HepG2 (cell line): Measurements from ENCODE around the gene BCDIN3D. TPM values are rescaled to one million over a fixed set of nuclear protein-coding genes. Genes with fewer than 3 reads are reported as not detected.
"Not testable (repeated sequence)": the region's sequence is repeated elsewhere in the genome, so short reads cannot be mapped to it uniquely, and the experiment has no call there.

Experiments used
- ATAC-seq: fragments of 200-7000 bp; cut with Tn5 transposase; 3 replicates; pipeline ENCODE4 v1.9.1; 2020; ENCODE audit warnings: mild to moderate bottlenecking, moderate library complexity
- BruUV-seq: library from RNA; stranded (reverse); fragments of 400-500 nt; replicated peaks from 2 replicates; lab custom pipeline; 2021; lab: Mats Ljungman, UMichigan
- CTCF ChIA-PET: fragments of 300-600 bp; formaldehyde crosslinking; extraction: SDS; loops from one replicate; lab custom pipeline; 2021; ENCODE audit warnings: low total read pairs, inconsistent platforms, low intra/inter-chr PET ratio; lab: Yijun Ruan, JAX
- POLR2A ChIA-PET: fragments of 350-600 bp; sonication (Branson Sonifier 250); formaldehyde crosslinking; loops from one replicate; lab custom pipeline; 2020; ENCODE audit warnings: antibody characterized with exemption, inconsistent platforms; lab: Yijun Ruan, JAX
- DNase-seq: peaks from one replicate; pipeline ENCODE4 v3.0.0-alpha.2; 2015; ENCODE audit warnings: low spot score
- FAIRE-seq: peaks from 3 replicates; lab custom pipeline; 2011; peaks lifted over from hg19 to GRCh38; lab: Jason Lieb, UNC
- H2AFZ ChIP-seq: one replicate; pipeline ENCODE4 v1.6.1; 2011; ENCODE audit warnings: low read length, inconsistent platforms
- H3K27ac ChIP-seq: fragments of 300-600 bp; 3 replicates; pipeline ENCODE4 v1.8.0; 2011; ENCODE audit warnings: mixed run types, mild to moderate bottlenecking, mixed read lengths, low read length, inconsistent platforms; ENCODE audit not compliant: insufficient read depth; ENCODE audit errors: extremely low read length
- H3K27me3 ChIP-seq, 2 experiments: fragments of 200-600 bp in 1 of 2; 2 replicates in 1 of 2; 3 replicates in 1 of 2; pipeline versions ENCODE4 v1.6.0 to v1.8.0; 2011; ENCODE audit warnings: low read length in 2 of 2, mild to moderate bottlenecking in 2 of 2, moderate library complexity in 2 of 2, inconsistent platforms in 1 of 2; ENCODE audit not compliant: insufficient read depth in 2 of 2, control insufficient read depth in 1 of 2
- H3K36me3 ChIP-seq, 2 experiments: fragments of 200-600 bp in 1 of 2; replicated peaks in 1 of 2; 2 replicates in 1 of 2; 3 replicates in 1 of 2; pipeline versions ENCODE4 v1.5.1 to v1.8.0; 2011; ENCODE audit warnings: low read length in 2 of 2, inconsistent platforms in 1 of 2; ENCODE audit not compliant: insufficient read depth in 2 of 2, control insufficient read depth in 1 of 2
- H3K4me1 ChIP-seq: 2 replicates; pipeline ENCODE4 v1.5.1; 2012; ENCODE audit warnings: low read length, inconsistent platforms; ENCODE audit not compliant: insufficient read depth
- H3K4me2 ChIP-seq: 2 replicates; pipeline ENCODE4 v1.6.0; 2011; ENCODE audit warnings: low read depth, low read length, inconsistent platforms
- H3K4me3 ChIP-seq, 3 experiments: fragments of 200-600 bp in 1 of 3; sonication (generic), shearing (Covaris generic) in 1 of 3; replicated peaks in 1 of 3; 2 replicates each; pipeline ENCODE4 v1.5.1; 2011 to 2016; ENCODE audit warnings: low read length in 3 of 3, inconsistent platforms in 2 of 3, low read depth in 2 of 3, mild to moderate bottlenecking in 2 of 3, control low read depth in 1 of 3, mixed read lengths in 1 of 3; ENCODE audit not compliant: insufficient read depth in 1 of 3
- H3K79me2 ChIP-seq: one replicate; pipeline ENCODE4 v1.6.1; 2011; ENCODE audit warnings: low read length, inconsistent platforms; ENCODE audit not compliant: insufficient read depth
- H3K9ac ChIP-seq: 2 replicates; pipeline ENCODE4 v1.6.0; 2011; ENCODE audit warnings: mild to moderate bottlenecking, low read depth, low read length, inconsistent platforms; ENCODE audit not compliant: insufficient read depth
- H3K9me3 ChIP-seq: 2 replicates; pipeline ENCODE4 v1.5.1; 2012; ENCODE audit warnings: mild to moderate bottlenecking, low read length
- H4K20me1 ChIP-seq: 2 replicates; pipeline ENCODE4 v1.6.0; 2011; ENCODE audit warnings: inconsistent platforms, mild to moderate bottlenecking, low read length, moderate library complexity; ENCODE audit not compliant: insufficient read depth
- FOXK1 ChIP-seq: sonication (generic); formaldehyde crosslinking; IDR thresholded peaks from 2 replicates; pipeline ENCODE4 v1.4.0; 2020; ENCODE audit warnings: low read depth, missing genetic modification reagents, borderline replicate concordance
- SMARCE1 ChIP-seq: fragments of 450-650 bp; IDR thresholded peaks from 2 replicates; pipeline ENCODE4 v1.6.1; 2017; ENCODE audit warnings: borderline replicate concordance
- TBL1XR1 ChIP-seq: fragments of 150-350 bp; IDR thresholded peaks from 2 replicates; pipeline ENCODE4 v1.6.1; 2014; ENCODE audit warnings: borderline replicate concordance, low read length; ENCODE audit not compliant: partially characterized antibody
- ZEB1 ChIP-seq: IDR thresholded peaks from 2 replicates; pipeline ENCODE4 v1.6.1; 2012; ENCODE audit warnings: mild to moderate bottlenecking, low read depth, inconsistent platforms; ENCODE audit not compliant: insufficient replicate concordance
- ZNF441 ChIP-seq: sonication (generic); formaldehyde crosslinking; IDR thresholded peaks from 2 replicates; pipeline ENCODE4 v1.7.0; 2021; ENCODE audit warnings: missing genetic modification reagents, borderline replicate concordance
- ZSCAN31 ChIP-seq: sonication (generic); formaldehyde crosslinking; IDR thresholded peaks from 2 replicates; pipeline ENCODE4 v1.5.0; 2020; ENCODE audit warnings: low read depth, mild to moderate bottlenecking, missing genetic modification reagents
- WGBS: methylation state at CpG from one replicate; pipeline ENCODE4 v1.1.6; 2017; ENCODE audit warnings: low lambda C conversion rate; 5-methylcytosine and 5-hydroxymethylcytosine counted together
- in situ Hi-C: cut with HindIII; loops from 2 replicates; pipeline ENCODE4 v1.10.0; 2017; ENCODE audit warnings: low pct_unique_long_range_greater_than_20kb; ENCODE audit not compliant: extremely low pct_ligation_motif_present
- intact Hi-C: fragments of 100-400 bp; cut with micrococcal nuclease; formaldehyde crosslinking; loops from one replicate; pipeline ENCODE4 v1.10.0; 2022; ENCODE audit not compliant: unreplicated experiment
- polyA plus RNA-seq, 8 experiments: library from polyadenylated mRNA; depleted of rRNA in 3 of 8; stranded (reverse) in 7 of 8; unstranded in 1 of 8; fragments of >200 nt; fragmentation: Illumina TruSeq in 4 of 8; extraction: Trizol in 4 of 8; gene quantifications; 2 replicates each; pipeline versions ENCODE4 v1.2.1 to v1.2.3, GENCODE V29; 2011 to 2016; ENCODE audit warnings: low read depth in 4 of 8, missing spikeins in 1 of 8, mixed read lengths in 1 of 8; ENCODE audit not compliant: insufficient read depth in 1 of 8
- total RNA-seq, 5 experiments: library from RNA; depleted of rRNA; stranded (reverse); fragments of >200 nt; fragmentation: Illumina TruSeq; extraction: Trizol; gene quantifications; 2 replicates each; pipeline ENCODE4 v1.2.3, GENCODE V29; 2016; ENCODE audit warnings: low read depth in 1 of 5
- TF ChIP-seq, protein P1 (sequence below): sonication (generic); formaldehyde crosslinking; IDR thresholded peaks from 2 replicates; pipeline ENCODE4 v1.4.0; 2020; ENCODE audit warnings: missing genetic modification reagents, borderline replicate concordance

BCDIN3D gene
- total and polyA plus RNA-seq, 2 of the 13 experiments (the other 11 are each of a cell fraction or from before 2014, with no cell fraction given): 2.2 to 2.5 TPM

DNA sequence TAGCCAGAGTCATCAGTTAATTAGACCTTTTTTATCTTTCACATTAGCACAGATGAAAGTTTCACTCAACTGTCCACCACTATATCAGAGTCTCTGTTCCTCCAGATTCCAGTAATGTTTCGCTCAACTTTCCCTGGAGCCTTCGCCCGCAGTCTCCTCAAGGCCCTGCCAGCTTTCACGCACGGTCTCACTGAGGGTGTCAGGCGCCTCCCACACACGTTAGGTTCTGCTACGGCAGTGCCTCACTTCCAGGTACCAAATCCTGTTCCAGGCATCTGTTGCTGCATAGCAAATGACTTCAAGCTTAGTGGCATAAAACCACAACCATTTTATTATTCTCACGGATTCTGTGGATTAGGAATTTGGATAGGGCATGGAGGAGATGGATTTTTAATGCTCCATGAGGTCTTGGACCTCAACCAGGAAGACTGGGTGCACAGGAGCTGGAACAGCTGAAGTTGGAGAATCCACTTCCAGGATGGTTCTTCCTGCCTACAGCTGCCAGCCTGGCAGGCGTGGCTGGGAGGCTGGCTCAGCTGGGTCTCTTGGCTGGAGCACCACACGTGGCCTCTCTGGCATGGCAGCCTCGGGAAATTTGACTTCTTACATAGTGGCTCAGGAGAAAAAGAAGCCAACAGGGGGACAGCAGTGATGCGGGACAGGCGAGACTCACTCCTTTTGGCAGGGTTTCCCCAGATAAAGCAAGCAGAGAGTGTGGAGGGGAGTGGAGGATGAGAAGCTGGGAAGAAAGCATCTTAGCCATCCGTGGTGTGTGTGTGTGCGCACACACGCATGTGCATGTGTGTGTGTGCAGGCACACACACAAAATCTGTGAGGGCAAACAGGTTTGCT, 21.3 kb upstream of the BCDIN3D start:
- Histone ChIP-seq H3K79me2 (no peaks in the 10 kb centered on the region), H3K9me3 (no peaks in the 10 kb centered on the region), H3K4me1 (peaks cover 34% of the 10 kb centered on the region), H2AFZ (no peak overlapping the region), H4K20me1 (no peaks in the 10 kb centered on the region), H3K4me3 (no peak overlapping the region), H3K27me3 (peaks cover 2 to 22% of the 10 kb centered on the region in 2 experiments; a peak in 3 of 5 replicates), H3K4me2 (no peak overlapping the region), H3K27ac (no peak overlapping the region), H3K36me3 (no peaks in the 10 kb centered on the region)
- 63% methylated on average over 14 of the region's 17 CpGs for WGBS
- no peak for FAIRE-seq
- POLR2A ChIA-PET: no interaction called here
- BruUV-seq: no TSS peak
- no peak for DNase-seq
- no peak for ATAC-seq
- TF ChIP-seq ZNF441 (no peak), TBL1XR1 (no peak), ZSCAN31 (CRISPR knock-in tag) (no peak), FOXK1 (no peak), SMARCE1 (no peak), ZEB1 (no peak)
- TF ChIP-seq, protein P1, sequence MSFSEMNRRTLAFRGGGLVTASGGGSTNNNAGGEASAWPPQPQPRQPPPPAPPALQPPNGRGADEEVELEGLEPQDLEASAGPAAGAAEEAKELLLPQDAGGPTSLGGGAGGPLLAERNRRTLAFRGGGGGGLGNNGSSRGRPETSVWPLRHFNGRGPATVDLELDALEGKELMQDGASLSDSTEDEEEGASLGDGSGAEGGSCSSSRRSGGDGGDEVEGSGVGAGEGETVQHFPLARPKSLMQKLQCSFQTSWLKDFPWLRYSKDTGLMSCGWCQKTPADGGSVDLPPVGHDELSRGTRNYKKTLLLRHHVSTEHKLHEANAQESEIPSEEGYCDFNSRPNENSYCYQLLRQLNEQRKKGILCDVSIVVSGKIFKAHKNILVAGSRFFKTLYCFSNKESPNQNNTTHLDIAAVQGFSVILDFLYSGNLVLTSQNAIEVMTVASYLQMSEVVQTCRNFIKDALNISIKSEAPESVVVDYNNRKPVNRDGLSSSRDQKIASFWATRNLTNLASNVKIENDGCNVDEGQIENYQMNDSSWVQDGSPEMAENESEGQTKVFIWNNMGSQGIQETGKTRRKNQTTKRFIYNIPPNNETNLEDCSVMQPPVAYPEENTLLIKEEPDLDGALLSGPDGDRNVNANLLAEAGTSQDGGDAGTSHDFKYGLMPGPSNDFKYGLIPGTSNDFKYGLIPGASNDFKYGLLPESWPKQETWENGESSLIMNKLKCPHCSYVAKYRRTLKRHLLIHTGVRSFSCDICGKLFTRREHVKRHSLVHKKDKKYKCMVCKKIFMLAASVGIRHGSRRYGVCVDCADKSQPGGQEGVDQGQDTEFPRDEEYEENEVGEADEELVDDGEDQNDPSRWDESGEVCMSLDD (CRISPR knock-in tag): no peak
- TF ChIP-seq, all 625 proteins: peak for 0
- no peak overlapping the region for H3K9ac ChIP-seq
- CTCF ChIA-PET: no interaction called here
- in situ Hi-C loops: loop anchor here (10.0 kb wide), 1 partner anchor 191 kb away; the partner anchor contains the start of gene ASIC1
- intact Hi-C loops: loop anchor here (10.0 kb wide), 1 partner anchor 81 kb away; no protein-coding TSS in a partner anchor

DNA sequence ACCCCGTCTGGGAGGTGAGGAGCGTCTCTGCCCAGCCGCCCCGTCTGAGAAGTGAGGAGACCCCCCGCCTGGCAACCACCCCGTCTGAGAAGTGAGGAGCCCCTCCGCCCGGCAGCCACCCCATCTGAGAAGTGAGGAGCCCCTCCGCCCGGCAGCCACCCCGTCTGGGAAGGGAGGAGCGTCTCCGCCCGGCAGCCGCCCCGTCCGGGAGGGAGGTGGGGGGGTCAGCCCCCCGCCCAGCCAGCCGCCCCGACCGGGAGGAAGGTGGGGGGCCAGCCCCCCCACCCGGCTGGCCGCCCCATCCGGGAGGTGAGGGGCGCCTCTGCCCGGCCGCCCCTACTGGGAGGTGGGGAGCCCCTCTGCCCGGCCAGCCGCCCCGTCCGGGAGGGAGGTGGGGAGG, 18.0 kb upstream of the BCDIN3D start:
- ATAC-seq, H3K27ac ChIP-seq, H3K9ac ChIP-seq, H3K9me3 ChIP-seq, H3K4me3 ChIP-seq, H3K36me3 ChIP-seq, H2AFZ ChIP-seq, DNase-seq, CTCF ChIA-PET, H3K27me3 ChIP-seq, H3K79me2 ChIP-seq, FAIRE-seq, POLR2A ChIA-PET, BruUV-seq, H4K20me1 ChIP-seq, H3K4me2 ChIP-seq: not testable (repeated sequence)
- 80% methylated on average over 4 of the region's 31 CpGs for WGBS
- H3K4me1 ChIP-seq: peaks cover 11% of the 10 kb centered on the region
- intact Hi-C loops (loop anchor here (10.0 kb wide), 1 partner anchor 84 kb away; no protein-coding TSS in a partner anchor), in situ Hi-C loops (loop anchor here (10.0 kb wide), 1 partner anchor 194 kb away; the partner anchor contains the start of gene ASIC1)

DNA sequence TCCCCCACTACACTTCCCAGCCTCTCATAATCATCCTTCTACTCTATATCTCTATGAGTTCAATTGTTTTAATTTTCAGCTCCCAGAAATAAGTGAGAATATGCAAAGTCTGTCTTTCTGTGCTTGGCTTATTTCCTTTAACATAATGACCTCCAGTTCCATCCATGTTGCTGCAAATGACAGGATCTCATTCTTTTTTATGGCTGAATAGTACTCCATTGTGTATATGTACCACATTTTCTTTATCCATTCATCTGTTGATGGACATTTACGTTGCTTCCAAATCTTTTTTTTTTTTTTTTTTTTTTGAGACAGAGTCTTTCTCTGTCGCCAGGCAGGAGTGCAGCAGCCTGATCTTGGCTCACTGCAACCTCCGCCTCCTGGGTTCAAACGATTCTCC, 13.0 kb upstream of the BCDIN3D start:
- H3K27ac ChIP-seq, H3K27me3 ChIP-seq, CTCF ChIA-PET, ATAC-seq, H3K4me1 ChIP-seq, H3K9me3 ChIP-seq, H2AFZ ChIP-seq, intact Hi-C loops, DNase-seq, H3K9ac ChIP-seq, H3K4me3 ChIP-seq, H4K20me1 ChIP-seq, H3K4me2 ChIP-seq, in situ Hi-C loops, FAIRE-seq, H3K36me3 ChIP-seq, H3K79me2 ChIP-seq, BruUV-seq: not testable (repeated sequence)
- POLR2A ChIA-PET: interaction anchor here (1.5 kb wide), 1 partner anchor 13 kb away, joined by 4 read pairs; the partner anchor contains the start of gene BCDIN3D
- WGBS: 57% methylated on average over 4 of the region's 4 CpGs
